GM19239 (cell line): Measurements from ENCODE around the gene KLK3.
A peak's percentile ranks its signal among the peaks of the same experiment; 100 is the strongest.

Experiments
- DNase-seq: peaks from one replicate; pipeline ENCODE4 v3.0.0; 2011; ENCODE audit warnings: low spot score; ENCODE audit not compliant: insufficient read length
- FAIRE-seq: peaks from 2 replicates; lab custom pipeline; 2011; peaks lifted over from hg19 to GRCh38; lab: Jason Lieb, UNC

KLK3 gene

GRCh38 chr19:50896591-50897190 is 42.0 kb downstream of the KLK3 start:
- peak; percentile 97 for FAIRE-seq
- peak; percentile 51 for DNase-seq

GRCh38 chr19:50897191-50897607 is 42.5 kb downstream of the KLK3 start:
- peak; percentile 76 for FAIRE-seq
- DNase-seq, result no peak

GRCh38 chr19:50897612-50898011 is 42.9 kb downstream of the KLK3 start:
- DNase-seq (no peak), FAIRE-seq (peak; percentile 67)

- DNase-seq, result no peak
- peak; percentile 39 for FAIRE-seq
These were observed 43.3 kb downstream of the KLK3 start for GRCh38 chr19:50898018-50898417.

- no peak for FAIRE-seq
- no peak for DNase-seq
These were observed 44.9 kb downstream of the KLK3 start for GRCh38 chr19:50899569-50899968.

- DNase-seq (no peak), FAIRE-seq (no peak)
These were observed 47.9 kb downstream of the KLK3 start for GRCh38 chr19:50902640-50903039.

- FAIRE-seq (no peak), DNase-seq (no peak)
These were observed 51.5 kb downstream of the KLK3 start for GRCh38 chr19:50906217-50906616.

GRCh38 chr19:50908336-50908735 is 53.6 kb downstream of the KLK3 start:
- no peak for FAIRE-seq

GRCh38 chr19:50909240-50910070 is 54.7 kb downstream of the KLK3 start:
- FAIRE-seq, result peak; percentile 71
- peak; percentile 66 for DNase-seq

More at GRCh38 chr19:50908336-50908735, 53.6 kb downstream of the KLK3 start:
- DNase-seq, result no peak
